CD4-positive, alpha-beta T cell treated with Interleukin-4 for 4 hours (primary cell): ENCODE results near the gene PGLYRP1.
A peak's percentile ranks its signal among the peaks of the same experiment; 100 is the strongest.

Experiments
- DNase-seq: peaks from one replicate; pipeline ENCODE4 v3.0.0-alpha.2; 2020

The PGLYRP1 gene

DNA sequence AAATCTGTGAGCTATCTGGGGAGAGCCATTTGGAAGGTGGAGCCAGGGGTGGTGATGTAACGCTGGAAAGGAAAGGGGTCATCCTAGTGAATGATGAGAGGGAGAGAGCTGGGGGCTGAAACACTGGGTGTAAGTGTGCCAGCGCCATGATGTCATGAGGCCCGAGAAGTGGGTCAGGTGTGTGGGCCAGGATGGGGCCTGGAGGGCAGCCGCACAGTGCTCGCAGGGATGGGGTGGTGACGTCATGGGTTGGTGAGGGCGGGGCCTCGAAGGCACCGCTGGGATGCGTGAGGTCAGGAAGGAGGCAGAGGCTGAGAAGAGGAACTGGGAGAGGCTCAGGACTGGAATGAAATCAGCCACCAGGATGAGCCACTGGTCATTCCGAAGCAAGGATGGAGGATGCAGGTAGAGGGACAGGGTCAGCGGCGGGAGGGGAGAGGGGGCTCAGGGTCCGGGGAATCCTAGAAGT is 23.2 kb downstream of the PGLYRP1 start:
- peak; percentile 2 for DNase-seq

DNA sequence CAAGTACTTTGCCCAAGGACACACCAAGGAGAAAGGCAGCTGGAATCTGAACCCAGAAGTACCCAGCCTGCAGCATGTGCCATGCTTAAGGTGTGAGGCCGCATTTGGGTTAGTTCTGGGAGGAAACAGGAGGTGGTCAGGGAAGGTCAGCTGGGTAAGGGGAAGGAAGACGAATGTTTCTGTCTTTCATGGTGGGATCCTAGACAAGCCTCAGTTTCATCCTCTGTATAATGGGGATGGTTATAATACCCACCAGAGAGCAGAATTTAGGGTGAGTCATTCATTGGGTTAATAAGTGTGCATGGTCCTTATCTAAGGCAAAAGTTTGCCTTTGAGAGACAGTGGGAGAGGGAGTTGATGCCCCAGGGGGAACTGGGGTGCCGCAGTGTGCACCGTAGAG is 24.0 kb downstream of the PGLYRP1 start:
- DNase-seq: no peak

DNA sequence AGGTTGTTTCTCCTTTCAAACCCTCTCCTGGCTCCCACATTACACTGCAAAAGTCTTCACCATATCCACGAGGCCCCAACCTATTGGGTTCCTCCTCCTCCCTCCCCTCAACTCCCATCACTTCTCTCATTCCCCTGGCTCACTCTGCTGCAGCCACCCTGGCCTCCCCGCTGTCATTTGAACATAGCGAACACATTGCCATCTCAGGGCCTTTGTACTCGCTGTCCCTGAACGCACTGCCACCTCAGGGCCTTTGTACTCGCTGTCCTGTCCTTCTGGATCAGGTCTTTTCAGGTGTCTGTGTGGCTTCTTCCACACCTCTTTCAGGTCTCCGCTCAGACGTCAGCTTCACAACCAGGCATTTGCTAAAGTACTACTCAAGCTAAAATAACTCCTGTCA is 25.9 kb downstream of the PGLYRP1 start:
- DNase-seq: no peak

DNA sequence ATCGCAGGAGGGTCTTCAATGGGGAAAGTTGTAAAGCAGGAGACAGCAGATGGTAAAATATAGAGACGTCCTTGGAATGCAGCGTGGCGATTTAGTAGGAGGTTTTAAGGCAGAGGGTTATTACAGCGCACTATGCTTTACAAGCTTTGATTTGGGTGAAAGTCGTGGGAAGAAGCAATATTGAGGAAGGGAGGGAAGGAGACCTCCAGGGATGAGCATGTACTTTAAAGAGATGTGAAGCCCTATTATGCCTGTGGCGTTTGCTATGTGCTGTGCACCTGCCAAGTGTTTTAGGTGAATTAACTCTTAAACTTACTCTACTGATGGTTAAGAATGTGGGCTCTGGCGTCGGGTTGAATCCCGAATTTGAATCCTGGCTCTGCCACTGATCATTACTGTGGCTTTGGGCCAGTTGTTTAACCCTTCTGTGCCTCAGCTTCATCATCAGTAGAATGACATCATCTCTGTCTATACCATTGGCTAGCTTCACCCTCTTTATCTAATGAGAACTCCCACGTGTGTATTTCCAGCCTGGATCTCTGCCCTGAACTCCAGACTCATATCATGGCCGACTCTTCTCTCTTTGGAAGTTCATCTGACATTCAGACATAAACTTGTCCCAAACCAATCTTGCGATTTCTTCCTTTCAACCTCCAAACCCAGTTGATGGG is 27.0 kb downstream of the PGLYRP1 start:
- no peak for DNase-seq

DNA sequence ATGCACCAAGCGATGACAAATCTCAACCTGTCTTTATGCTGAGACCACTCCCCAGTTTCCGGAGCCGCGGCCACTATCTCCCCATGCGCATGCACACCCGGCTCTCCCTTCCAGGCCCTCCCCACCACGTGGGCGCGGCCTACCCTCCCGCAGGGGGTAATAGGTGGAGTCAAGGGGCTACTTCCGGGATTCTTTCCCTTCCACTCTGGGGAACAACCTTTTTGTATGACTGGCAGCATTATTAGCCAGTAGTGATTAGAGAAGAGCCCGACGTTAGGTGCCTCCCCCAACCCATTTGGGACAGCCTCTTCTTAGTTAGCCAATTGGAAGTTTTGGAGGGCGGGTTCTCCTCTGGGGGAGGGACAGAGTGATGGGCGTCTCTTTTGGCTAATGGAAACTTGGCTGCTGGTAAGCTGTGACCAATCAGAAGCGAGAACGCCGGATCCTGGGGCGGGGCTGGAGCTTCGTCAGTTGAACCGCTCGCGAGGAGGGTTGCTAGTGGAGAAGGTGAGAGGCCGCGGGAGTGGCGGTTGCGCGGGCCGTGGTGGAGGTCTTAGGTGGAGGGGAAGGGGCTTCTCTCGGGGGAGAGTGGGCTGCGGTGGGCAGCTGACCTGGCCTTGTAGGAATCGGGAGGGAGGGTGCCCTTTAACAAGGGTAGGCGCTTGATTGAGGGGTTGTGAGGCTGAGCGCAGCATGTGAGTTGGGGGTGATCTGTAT is 27.7 kb downstream of the PGLYRP1 start, which contains the start of gene CCDC61:
TSS of gene CCDC61 (plus strand) at position 470 of the 717 bp plus-strand sequence. CDS start 7,552 bp downstream, outside the sequence.
- DNase-seq: peak; percentile 100

DNA sequence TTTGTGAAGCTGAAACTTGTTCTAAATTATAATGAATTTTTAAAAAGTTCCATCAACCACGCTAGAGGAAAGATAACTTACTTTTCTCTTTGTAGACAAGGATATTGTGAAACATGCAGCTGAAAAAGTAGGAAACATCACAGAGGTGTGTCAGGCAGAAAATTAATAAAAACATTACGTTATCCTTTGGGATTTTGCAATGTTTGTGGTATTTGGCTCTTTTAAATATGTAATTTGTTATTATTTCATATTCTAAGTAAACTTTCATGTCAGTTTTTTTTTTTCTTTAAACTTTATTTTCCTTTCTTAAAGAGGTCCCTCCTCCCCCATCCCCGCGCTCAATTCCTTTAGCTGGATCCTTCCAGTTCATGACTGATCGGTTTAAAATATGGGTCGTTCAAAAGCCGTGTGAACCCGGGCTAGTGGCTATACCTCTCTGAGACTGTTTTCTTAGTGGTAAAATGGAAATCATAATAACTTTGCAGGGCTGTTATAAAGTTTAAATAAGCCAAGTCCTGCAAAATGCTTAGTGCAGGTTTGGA is 28.3 kb downstream of the PGLYRP1 start:
- DNase-seq: no peak

DNA sequence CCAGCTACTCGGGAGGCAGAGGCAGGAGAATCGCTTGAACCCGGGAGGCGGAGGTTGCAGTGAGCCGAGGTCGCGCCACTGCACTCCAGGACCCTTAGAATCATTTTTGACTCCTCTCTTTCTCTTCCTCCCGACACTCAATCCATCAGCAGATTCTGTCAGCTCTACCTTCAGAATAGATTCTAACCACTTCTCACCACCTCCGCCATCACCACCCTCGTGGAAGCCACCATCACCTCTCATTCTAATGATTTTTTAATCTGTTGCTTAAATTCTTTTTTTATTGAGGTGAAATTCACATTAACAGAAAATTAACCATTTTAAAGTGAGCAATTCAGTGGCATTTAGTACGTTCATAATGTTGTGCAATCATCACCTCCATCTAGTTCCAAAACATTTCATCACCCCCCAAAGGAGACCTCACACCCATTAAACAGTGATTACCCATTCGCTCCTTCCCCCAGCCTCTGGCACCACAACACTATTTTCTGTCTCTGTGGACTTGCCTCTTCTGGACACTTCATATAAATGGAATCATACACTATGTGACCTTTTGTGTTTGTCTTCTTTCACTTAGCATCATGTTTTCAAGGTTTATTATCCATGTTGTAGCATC is 32.6 kb downstream of the PGLYRP1 start:
- DNase-seq: no peak

DNA sequence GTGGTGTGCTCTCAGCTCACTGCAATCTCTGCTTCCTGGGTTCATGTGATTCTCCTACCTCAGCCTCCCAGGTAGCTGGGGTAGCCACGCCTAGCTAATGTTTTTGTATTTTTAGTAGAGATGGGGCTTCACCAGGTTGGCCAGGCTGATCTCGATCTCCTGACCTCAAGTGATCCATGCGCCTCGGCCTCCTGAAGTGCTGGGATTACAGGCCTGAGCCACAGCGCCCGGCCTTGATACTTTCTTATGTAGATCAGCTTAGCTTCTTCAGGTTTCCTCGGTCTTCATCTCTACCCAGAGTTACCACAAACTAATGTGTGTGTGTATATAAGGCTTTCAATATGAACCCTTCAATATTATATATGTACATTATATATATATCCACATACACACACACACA is 37.5 kb downstream of the PGLYRP1 start:
- DNase-seq: no peak

DNA sequence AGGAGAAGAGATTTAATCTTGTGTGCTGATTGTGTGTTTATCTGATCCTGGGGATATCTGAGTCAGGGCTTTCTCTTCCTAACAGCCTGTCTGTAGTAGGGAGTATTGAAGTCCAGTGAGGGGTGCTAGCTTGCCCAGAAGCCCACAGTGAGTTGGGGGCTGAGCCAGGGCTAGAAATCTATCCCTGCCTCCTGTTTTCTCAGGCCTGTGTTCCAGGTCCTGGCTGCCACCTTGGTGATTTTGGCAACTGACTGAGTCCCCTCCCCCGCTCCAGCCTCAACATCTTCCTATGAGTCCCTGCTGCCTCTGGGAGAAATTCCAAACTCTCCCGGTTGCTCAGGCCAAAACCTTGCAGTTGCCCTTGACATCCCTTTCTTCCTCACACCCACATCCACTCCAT is 41.5 kb downstream of the PGLYRP1 start:
- no peak for DNase-seq

DNA sequence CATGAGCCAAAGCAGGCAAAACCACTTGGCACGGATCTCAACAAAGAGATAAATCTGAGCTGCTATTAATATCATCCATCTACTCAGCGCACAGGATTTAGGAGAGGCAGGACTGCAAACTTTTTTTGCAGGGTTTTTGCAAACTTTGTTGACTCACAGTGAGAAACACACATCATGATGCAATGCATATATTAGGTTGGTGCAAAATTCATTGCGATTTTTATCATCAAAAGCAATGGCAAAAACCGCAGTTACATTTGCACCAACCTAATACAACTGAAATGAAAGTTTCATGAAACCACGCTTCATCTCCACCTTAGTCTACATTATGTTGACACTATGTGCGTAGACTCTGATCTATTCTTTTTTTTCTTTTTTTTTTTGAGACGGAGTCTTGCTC is 44.7 kb downstream of the PGLYRP1 start:
- no peak for DNase-seq

DNA sequence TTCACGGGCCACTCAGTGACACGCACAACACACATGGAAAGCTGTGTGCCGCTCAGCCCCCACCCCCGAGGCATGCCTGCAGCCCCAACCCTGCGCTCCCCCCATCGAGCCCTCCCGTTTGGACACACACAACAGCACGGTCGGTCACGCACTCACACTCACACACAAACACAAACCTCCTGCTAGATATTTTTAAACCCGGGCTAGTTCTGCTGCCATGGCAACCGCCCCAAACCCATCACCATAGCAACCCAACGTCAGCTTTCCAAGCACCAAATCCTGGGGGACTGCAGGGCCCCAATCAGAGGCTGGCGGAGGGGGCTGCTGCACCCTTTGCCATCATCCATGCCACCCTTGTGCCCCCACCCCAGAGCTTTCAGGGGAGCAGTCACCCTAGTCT is 46.7 kb downstream of the PGLYRP1 start:
- DNase-seq: no peak

DNA sequence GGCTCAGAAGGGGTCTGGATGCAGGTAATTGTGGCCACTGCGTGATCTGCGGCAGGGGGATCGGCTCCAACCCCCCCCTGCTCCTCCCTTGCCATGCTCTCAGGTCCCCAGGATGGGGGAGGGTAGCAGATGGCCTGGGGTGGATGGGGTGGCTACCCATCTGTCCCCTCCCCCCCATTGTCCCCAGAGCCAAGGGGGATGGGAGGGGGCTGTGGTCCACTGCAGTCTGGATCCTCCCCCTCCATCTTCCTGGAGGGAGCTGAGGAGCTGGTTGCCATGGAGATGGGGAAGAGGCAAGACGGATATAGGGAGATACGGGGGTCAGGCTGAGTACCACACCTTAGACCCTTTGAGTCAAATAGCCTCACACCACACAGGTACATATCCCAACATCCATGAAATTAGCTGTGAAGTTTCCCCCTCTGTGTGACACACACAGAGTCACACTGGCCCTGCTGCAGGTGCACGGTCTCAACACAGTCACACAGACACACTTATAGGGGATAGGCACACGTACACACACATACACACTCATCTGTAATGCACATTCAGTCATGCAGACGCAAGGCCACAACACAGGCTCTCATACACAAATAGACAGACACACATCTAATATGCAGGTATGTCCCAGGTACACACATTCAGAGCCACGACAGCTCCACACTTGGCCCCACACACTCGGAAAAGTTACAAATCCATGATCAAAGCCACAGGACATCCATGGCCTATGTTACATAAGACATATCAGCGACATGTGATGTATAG is 47.4 kb downstream of the PGLYRP1 start:
- DNase-seq: no peak

DNA sequence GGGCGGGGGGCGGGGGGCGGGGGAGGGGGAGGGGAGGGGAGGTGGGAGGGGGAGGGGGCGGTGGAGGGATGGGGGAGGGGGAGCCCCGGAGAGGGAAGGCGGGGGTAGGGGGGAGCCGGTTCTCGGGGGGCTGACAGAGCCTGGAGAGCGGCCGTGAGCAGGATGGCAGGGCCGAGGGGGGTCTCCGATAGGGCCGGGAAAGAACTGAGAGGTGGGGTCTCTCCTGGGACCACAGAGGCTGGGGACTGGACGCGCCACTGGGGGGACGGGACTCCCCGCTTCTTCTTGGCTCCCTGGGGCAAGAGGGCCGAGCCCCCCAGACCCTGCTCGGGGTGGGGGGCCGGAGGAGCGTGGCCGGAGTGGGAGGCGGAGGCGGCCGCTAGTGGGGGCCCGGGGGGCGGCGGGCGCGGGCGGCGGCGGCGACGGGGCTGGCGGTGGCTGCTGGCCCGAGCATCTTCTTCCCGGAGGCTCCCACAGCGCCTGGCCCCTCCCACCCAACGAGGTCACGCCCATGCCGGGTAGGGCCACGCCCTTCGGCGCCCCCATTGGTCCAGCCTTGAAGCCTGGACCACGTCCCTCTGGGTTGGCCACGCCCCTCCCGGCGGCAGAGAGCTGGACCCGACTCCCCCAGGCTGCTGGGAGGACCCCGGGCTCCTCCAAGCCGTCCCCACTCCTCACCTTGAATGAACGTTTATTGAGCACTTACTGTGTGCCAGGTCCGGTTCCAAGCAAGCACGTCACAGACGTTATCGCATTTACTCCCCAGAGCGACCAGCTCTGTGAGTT is 49.1 kb downstream of the PGLYRP1 start, which contains the start of gene NOVA2:
TSS of gene NOVA2 (minus strand) at position 313 of the 786 bp plus-strand sequence. CDS start 514 bp downstream, outside the sequence.
- no peak for DNase-seq

DNA sequence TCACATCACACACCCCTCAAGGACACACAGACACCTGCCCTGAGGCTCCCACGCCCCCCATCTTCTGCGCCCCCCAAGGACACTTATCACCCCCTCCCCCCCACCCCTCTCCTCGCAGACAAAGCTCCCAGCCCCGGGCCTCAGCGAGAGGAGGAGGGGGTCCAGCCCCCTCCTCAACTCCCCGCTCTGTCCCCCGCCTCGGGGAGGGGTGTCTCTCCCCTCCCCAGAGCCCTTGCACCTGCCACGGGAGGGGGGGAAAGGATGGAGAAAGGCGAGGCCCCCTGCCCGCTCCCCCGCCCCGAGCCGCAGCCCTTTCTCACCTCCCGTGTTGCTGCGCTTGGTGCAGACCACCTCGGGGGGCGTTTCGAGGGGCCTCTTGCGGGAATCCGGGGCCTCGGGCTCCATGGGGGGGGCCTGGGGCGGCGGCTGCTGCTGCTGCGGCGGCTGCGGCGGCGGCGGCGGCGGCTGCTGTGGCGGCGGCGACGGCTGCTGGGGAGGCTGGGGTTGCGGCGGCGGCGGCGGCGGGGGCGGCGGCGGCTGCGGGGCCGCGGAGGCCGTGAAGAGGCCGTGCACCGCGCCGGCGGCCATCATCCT is 49.8 kb downstream of the PGLYRP1 start:
- DNase-seq: no peak

DNA sequence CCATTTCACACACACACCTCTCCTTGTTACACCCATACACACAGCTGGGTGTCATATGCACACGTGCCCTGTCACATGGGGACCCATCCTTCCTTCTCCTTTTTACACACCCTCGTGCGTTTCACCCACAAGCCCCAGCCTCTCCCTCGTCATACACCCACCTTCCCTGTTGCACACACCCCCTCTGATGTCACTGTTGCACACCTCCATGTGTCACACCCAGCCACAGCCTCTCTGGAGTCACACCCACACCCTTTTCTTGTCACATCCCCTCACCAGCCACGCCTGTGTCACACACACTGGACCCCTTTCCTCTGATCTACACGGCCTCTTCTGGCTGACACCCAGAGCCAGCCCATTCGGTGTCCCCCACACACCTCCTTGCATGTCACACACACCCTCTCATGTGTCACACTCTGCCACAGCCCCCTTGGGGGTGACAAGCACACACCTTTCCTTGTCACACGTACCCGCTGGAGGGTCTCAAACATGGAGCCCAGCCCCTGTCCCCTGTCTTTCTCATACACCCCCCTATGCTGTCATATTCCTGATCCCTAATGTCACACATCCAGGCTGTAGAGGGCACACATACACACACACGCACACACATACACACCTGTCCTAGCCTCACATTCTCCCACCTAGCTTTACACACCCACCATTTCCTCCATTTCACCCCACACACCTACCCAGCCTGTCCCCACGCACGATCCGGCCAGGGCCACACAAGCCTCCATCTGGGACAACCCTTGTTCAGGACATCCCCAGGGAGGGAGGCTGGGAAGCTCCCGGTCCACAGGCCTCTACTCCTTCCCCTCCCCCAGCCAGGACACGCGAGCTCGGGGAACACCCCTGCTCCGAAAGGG is 50.5 kb downstream of the PGLYRP1 start:
- DNase-seq: peak; percentile 13

DNA sequence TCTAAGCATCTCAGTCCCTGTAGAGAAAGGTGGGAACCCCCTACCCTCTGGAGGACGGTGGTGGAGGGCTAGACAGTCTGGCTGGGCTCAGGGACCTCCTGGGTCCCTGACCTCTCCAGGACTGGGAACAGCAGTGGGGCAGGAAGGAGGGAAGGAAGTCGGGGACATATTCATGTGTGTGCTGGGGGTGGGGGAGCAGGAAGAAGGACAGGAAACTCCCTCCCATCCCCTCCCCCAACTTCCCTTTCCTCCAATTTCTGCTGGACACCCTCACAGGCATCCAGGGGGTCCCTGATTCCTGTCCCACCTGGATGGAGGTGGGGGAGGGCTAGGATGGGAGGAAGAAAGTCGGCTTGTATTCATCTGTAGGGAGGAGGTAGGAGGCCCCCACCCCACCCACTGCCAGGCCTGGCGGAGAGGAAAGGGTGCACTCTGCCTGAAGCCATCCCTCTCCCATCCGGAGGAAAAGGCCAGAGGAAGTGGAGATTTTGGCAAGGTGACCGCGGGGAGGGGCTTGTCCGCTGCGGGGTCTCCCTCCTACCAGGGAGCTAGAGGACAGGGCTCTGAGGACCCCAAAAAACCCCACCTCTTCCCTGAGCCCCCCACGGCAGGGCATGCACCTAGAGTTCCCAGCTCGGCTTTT is 51.5 kb downstream of the PGLYRP1 start:
- no peak for DNase-seq

DNA sequence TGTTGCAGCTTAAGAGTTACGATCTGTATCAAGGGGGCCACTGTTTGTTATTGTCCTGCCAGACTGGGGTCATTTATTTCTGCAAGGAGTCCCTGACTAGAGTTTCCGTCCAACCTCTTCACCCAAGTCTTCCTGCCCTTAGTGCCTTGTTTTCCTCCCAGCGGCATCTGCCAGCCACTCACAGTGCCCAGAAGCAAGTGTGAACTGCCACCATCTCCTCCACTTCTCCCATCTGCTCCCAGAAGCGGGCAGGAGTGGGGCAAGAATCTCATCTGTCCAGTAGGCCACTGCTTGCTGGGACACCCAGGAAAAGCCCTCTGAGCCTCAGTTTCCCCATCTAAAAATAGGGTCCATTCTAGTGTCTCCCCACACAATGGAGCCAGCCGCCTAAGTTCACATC is 53.2 kb downstream of the PGLYRP1 start:
- DNase-seq: no peak
